ENCODE results near the gene IGLL5.
"Not testable (repeated sequence)": the region's sequence is repeated elsewhere in the genome, so short reads cannot be mapped to it uniquely, and the experiment has no call there.

DNA sequence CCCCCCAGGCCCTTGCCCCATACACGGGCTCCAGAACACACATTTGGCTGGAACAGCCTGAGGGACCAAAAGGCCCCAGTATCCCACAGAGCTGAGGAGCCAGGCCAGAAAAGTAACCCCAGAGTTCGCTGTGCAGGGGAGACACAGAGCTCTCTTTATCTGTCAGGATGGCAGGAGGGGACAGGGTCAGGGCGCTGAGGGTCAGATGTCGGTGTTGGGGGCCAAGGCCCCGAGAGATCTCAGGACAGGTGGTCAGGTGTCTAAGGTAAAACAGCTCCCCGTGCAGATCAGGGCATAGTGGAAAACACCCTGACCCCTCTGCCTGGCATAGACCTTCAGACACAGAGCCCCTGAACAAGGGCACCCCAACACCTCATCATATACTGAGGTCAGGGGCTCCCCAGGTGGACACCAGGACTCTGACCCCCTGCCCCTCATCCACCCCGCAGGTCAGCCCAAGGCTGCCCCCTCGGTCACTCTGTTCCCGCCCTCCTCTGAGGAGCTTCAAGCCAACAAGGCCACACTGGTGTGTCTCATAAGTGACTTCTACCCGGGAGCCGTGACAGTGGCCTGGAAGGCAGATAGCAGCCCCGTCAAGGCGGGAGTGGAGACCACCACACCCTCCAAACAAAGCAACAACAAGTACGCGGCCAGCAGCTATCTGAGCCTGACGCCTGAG is 13.1 kb downstream of the IGLL5 start:
- TF ChIP-seq, protein P1, sequence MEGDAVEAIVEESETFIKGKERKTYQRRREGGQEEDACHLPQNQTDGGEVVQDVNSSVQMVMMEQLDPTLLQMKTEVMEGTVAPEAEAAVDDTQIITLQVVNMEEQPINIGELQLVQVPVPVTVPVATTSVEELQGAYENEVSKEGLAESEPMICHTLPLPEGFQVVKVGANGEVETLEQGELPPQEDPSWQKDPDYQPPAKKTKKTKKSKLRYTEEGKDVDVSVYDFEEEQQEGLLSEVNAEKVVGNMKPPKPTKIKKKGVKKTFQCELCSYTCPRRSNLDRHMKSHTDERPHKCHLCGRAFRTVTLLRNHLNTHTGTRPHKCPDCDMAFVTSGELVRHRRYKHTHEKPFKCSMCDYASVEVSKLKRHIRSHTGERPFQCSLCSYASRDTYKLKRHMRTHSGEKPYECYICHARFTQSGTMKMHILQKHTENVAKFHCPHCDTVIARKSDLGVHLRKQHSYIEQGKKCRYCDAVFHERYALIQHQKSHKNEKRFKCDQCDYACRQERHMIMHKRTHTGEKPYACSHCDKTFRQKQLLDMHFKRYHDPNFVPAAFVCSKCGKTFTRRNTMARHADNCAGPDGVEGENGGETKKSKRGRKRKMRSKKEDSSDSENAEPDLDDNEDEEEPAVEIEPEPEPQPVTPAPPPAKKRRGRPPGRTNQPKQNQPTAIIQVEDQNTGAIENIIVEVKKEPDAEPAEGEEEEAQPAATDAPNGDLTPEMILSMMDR (conservative IDR thresholded peaks at IDR 0.05; ENCODE audit: low read length): not testable (repeated sequence)
- TF ChIP-seq EZH2phosphoT487 (IDR thresholded peaks at IDR 0.05; ENCODE audit: borderline replicate concordance): not testable (repeated sequence)
